Spleen (tissue), 7 donors: ENCODE measurements around the gene DACH1.

Experiments used
- POLR2A ChIP-seq, 3 donors: fragments of 450-650 bp; IDR thresholded peaks; one replicate each; pipeline ENCODE4 v1.5.1; 2017; ENCODE audit warnings: antibody characterized with exemption in 3 of 3, mild to moderate bottlenecking in 1 of 3
- POLR2AphosphoS5 ChIP-seq, 3 donors: sonication (generic); formaldehyde crosslinking; IDR thresholded peaks; one replicate each; pipeline ENCODE4 v1.5.1; 2017; ENCODE audit warnings: antibody characterized with exemption in 3 of 3
- TF ChIP-seq, protein P1 (sequence below), 11 experiments: fragments of 200-600 bp in 7 of 11; fragments of 450-650 bp in 4 of 11; sonication (generic) in 4 of 11; IDR thresholded peaks in 8 of 11; conservative IDR thresholded peaks in 3 of 11; 1 replicate in 7 of 11; 2 replicates in 4 of 11; pipeline versions ENCODE4 v1.4.0 to v1.8.0; 2016 to 2021; ENCODE audit warnings: antibody characterized with exemption in 11 of 11, inconsistent platforms in 4 of 11, mild to moderate bottlenecking in 1 of 11
- donor health status: DM: no; HTN: no; CAD: no; lungs with moderate emphysema.
- donor health status: DM: no; HTN: no; CAD: no.
- donor health status: DM: no; HTN: no; CAD: no.

DNA sequence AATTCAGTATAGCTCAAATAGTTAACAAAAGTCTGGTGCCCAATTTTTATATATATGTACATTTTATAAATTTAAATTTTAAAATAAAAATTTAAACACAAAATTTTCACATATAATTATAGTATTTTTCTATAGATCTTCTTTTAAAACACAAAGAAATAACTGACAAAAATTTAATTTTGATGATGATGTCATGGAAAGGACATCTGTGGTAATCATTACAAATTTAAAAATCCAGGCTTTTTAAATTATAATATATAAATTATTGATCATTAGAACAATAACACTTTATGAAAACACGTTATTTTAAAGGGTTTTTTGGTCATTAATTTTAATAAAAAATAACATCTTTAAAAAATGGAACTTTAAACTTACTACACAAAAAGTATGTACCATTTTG, 381.1 kb downstream of the DACH1 start:
- TF ChIP-seq, protein P1, sequence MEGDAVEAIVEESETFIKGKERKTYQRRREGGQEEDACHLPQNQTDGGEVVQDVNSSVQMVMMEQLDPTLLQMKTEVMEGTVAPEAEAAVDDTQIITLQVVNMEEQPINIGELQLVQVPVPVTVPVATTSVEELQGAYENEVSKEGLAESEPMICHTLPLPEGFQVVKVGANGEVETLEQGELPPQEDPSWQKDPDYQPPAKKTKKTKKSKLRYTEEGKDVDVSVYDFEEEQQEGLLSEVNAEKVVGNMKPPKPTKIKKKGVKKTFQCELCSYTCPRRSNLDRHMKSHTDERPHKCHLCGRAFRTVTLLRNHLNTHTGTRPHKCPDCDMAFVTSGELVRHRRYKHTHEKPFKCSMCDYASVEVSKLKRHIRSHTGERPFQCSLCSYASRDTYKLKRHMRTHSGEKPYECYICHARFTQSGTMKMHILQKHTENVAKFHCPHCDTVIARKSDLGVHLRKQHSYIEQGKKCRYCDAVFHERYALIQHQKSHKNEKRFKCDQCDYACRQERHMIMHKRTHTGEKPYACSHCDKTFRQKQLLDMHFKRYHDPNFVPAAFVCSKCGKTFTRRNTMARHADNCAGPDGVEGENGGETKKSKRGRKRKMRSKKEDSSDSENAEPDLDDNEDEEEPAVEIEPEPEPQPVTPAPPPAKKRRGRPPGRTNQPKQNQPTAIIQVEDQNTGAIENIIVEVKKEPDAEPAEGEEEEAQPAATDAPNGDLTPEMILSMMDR (IDR thresholded peaks at IDR 0.05 in 8 of 11, conservative IDR thresholded peaks at IDR 0.05 in 3 of 11): no peak
- TF ChIP-seq POLR2A (IDR thresholded peaks at IDR 0.05) (no peak), POLR2AphosphoS5 (IDR thresholded peaks at IDR 0.05) (no peak)
